Panc1 (cell line): Measurements from ENCODE around the gene CASP3. TPM values are rescaled to one million over a fixed set of nuclear protein-coding genes. Genes with fewer than 3 reads are reported as not detected.

Experiments used
- ATAC-seq: fragments of 200-7000 bp; cut with Tn5 transposase; 2 replicates; pipeline ENCODE4 v1.9.1; 2020; ENCODE audit warnings: mild to moderate bottlenecking, moderate library complexity
- BruUV-seq: library from RNA; stranded (reverse); fragments of 400-500 nt; replicated peaks from 2 replicates; lab custom pipeline; 2021; lab: Mats Ljungman, UMichigan
- CTCF ChIA-PET: fragments of 300-600 bp; sonication (Branson Sonifier 250); formaldehyde crosslinking; loops from one replicate; lab custom pipeline; 2022; ENCODE audit warnings: antibody characterized with exemption; lab: Charles Lee
- POLR2A ChIA-PET: fragments of 300-600 bp; sonication (Branson Sonifier 250); formaldehyde crosslinking; loops from one replicate; lab custom pipeline; 2022; ENCODE audit warnings: antibody characterized with exemption; lab: Charles Lee
- DNase-seq: peaks from one replicate; pipeline ENCODE4 v3.0.0-alpha.2; 2010; ENCODE audit warnings: low read depth, low spot score
- H3K27ac ChIP-seq: 2 replicates; pipeline ENCODE4 v1.5.1; 2011; ENCODE audit warnings: mild to moderate bottlenecking, low read length, inconsistent platforms
- H3K27me3 ChIP-seq: fragments of 200-500 bp; sonication (Bioruptor generic); 2 replicates; pipeline ENCODE4 v1.6.0; 2014; ENCODE audit warnings: low read length, inconsistent platforms; ENCODE audit not compliant: control insufficient read depth, insufficient read depth
- H3K36me3 ChIP-seq: fragments of 200-500 bp; sonication (Bioruptor generic); 2 replicates; pipeline ENCODE4 v1.5.1; 2014; ENCODE audit warnings: inconsistent platforms, mild to moderate bottlenecking, low read length, moderate library complexity; ENCODE audit not compliant: control insufficient read depth, insufficient read depth
- H3K4me1 ChIP-seq: 2 replicates; pipeline ENCODE4 v1.5.1; 2011; ENCODE audit warnings: inconsistent platforms, mild to moderate bottlenecking, low read length, moderate library complexity; ENCODE audit not compliant: control insufficient read depth, insufficient read depth
- H3K4me3 ChIP-seq, 2 experiments: 2 replicates each; pipeline ENCODE4 v1.5.1; 2011 to 2012; ENCODE audit warnings: low read depth in 2 of 2, low read length in 2 of 2, mild to moderate bottlenecking in 2 of 2, inconsistent platforms in 1 of 2, moderate library complexity in 1 of 2
- H3K9me3 ChIP-seq: fragments of 200-500 bp; sonication (Bioruptor generic); 2 replicates; pipeline ENCODE4 v1.5.1; 2014; ENCODE audit warnings: low read depth, mild to moderate bottlenecking, inconsistent platforms, low read length, moderate library complexity; ENCODE audit not compliant: control insufficient read depth, insufficient read depth
- POLR2AphosphoS5 ChIP-seq: IDR thresholded peaks from 2 replicates; pipeline ENCODE4 v1.6.1; 2012; ENCODE audit warnings: mild to moderate bottlenecking, low read depth, low read length, moderate library complexity
- SIN3A ChIP-seq: IDR thresholded peaks from 2 replicates; pipeline ENCODE4 v1.6.1; 2012; ENCODE audit warnings: low read depth, mild to moderate bottlenecking, low read length, moderate library complexity, borderline replicate concordance; ENCODE audit not compliant: insufficient read depth
- TCF7L2 ChIP-seq: IDR thresholded peaks from 2 replicates; pipeline ENCODE4 v1.6.1; 2011; ENCODE audit warnings: mild to moderate bottlenecking, low read depth, low read length, inconsistent platforms
- in situ Hi-C: cut with HindIII; loops from 2 replicates; pipeline ENCODE4 v1.10.0; 2016; ENCODE audit warnings: low sequenced_read_pairs, low pct_unique_long_range_greater_than_20kb
- intact Hi-C: fragments of 100-400 bp; cut with micrococcal nuclease; formaldehyde crosslinking; loops from one replicate; pipeline ENCODE4 v1.10.0; 2022; ENCODE audit not compliant: unreplicated experiment
- total RNA-seq: library from RNA; stranded (reverse); gene quantifications from one replicate; pipeline ENCODE4 v1.2.1, GENCODE V29; 2021; ENCODE audit not compliant: unreplicated experiment
- TF ChIP-seq, protein P1 (sequence below), 2 experiments: IDR thresholded peaks; 2 replicates each; pipeline ENCODE4 v1.6.1; 2011 to 2012; ENCODE audit warnings: low read depth in 2 of 2, control low read depth in 1 of 2, low read length in 1 of 2, mild to moderate bottlenecking in 1 of 2, moderate library complexity in 1 of 2; ENCODE audit not compliant: insufficient read depth in 1 of 2
- TF ChIP-seq, protein P2 (sequence below): fragments of 450-650 bp; IDR thresholded peaks from 2 replicates; pipeline ENCODE4 v1.5.1; 2017; ENCODE audit warnings: mild to moderate bottlenecking

Gene CASP3
- total RNA-seq, 1 experiment from 2014 or later: 24.3 TPM

DNA sequence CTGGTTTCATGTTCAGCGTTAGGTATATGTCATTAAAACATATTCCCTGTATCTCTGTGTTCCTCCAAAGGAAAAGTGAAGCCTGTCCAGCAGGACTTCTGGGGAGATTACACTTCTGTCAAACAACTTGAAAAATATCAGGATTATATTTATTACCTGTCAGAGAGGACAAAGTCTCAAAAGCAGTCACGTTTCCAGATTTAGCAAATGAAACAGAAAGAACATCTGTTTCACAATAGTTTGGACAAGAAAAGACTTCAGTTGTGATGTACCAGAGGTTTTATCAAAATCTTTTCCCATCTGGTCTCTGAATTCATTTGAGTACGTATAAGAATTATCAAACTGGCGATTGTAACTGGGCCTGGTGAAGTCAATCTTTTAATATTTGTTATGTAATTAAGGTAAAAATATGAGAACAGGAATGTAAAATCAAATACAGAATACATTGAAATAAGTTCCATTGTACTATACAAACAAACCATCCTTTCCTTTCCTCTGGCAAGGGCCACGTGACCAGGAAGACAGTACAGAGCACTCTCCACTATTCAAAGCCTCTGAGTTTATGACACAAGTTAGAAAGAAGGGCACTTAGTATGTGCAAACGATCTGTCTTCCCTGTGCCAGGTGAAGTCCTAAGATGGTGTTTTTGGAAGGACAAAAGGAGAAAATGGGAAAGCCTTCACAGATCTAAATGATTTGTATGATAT lies 3.2 kb downstream of the CASP3 start:
- no peak for DNase-seq
- ChIA-PET POLR2A (no interaction called here), CTCF (no interaction called here)
- intact Hi-C loops: no loop called here
- no peak overlapping the region for H3K4me3 ChIP-seq
- in situ Hi-C loops: no loop called here
- no TSS peak for BruUV-seq
- H3K9me3 ChIP-seq: no peaks in the 10 kb centered on the region
- H3K27me3 ChIP-seq: no peaks in the 10 kb centered on the region
- H3K27ac ChIP-seq: no peak overlapping the region
- TF ChIP-seq, protein P1, sequence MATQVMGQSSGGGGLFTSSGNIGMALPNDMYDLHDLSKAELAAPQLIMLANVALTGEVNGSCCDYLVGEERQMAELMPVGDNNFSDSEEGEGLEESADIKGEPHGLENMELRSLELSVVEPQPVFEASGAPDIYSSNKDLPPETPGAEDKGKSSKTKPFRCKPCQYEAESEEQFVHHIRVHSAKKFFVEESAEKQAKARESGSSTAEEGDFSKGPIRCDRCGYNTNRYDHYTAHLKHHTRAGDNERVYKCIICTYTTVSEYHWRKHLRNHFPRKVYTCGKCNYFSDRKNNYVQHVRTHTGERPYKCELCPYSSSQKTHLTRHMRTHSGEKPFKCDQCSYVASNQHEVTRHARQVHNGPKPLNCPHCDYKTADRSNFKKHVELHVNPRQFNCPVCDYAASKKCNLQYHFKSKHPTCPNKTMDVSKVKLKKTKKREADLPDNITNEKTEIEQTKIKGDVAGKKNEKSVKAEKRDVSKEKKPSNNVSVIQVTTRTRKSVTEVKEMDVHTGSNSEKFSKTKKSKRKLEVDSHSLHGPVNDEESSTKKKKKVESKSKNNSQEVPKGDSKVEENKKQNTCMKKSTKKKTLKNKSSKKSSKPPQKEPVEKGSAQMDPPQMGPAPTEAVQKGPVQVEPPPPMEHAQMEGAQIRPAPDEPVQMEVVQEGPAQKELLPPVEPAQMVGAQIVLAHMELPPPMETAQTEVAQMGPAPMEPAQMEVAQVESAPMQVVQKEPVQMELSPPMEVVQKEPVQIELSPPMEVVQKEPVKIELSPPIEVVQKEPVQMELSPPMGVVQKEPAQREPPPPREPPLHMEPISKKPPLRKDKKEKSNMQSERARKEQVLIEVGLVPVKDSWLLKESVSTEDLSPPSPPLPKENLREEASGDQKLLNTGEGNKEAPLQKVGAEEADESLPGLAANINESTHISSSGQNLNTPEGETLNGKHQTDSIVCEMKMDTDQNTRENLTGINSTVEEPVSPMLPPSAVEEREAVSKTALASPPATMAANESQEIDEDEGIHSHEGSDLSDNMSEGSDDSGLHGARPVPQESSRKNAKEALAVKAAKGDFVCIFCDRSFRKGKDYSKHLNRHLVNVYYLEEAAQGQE (IDR thresholded peaks at IDR 0.05; ENCODE audit: insufficient read depth in 1 of 2, low read depth in 2 of 2, low read length in 1 of 2): no peak
- TF ChIP-seq SIN3A: no peak
- H3K36me3 ChIP-seq: no peaks in the 10 kb centered on the region; the same call in 1 of the 2 replicates
- no peak for ATAC-seq
- H3K4me1 ChIP-seq: peaks cover 12% of the 10 kb centered on the region

DNA sequence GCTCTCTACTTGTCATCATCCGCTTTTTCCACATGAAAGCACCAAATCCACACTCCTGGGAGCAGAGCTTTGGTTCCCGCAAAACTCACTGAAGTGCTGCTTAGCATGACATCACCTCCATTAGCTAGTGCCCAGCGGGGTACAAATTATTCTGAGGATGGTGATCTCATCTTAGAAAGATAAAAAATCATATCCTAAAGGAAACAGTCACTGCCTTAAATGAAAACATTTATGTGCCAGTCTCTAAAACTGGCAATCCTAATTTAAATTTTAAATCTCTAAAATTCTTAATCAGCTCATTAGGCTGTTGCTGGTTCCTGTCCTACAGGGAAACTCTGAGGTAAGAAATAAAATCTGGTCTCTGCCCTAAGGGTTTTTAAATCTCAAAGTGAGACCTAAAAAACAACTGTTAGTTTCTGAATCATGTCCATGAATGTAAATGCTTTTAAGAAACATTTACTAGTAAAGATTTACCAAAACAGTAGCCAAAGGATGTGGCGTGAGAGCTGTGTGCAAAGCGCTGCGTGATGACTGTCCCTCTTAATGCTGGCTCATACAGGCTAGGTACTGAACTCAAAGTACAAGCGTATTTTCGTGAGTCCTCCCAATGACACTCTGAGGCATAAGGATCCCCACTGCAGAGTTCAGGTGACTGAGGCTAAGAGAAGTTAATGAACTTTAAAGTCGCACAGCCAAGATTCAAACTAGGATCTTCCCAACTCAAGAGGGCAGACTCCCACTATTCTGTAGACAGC lies 4.5 kb downstream of the CASP3 start:
- in situ Hi-C loops: no loop called here
- POLR2A ChIA-PET: no interaction called here
- H3K27ac ChIP-seq: no peak overlapping the region
- TF ChIP-seq POLR2AphosphoS5 (no peak), TCF7L2 (no peak), SIN3A (no peak)
- TF ChIP-seq, protein P2, sequence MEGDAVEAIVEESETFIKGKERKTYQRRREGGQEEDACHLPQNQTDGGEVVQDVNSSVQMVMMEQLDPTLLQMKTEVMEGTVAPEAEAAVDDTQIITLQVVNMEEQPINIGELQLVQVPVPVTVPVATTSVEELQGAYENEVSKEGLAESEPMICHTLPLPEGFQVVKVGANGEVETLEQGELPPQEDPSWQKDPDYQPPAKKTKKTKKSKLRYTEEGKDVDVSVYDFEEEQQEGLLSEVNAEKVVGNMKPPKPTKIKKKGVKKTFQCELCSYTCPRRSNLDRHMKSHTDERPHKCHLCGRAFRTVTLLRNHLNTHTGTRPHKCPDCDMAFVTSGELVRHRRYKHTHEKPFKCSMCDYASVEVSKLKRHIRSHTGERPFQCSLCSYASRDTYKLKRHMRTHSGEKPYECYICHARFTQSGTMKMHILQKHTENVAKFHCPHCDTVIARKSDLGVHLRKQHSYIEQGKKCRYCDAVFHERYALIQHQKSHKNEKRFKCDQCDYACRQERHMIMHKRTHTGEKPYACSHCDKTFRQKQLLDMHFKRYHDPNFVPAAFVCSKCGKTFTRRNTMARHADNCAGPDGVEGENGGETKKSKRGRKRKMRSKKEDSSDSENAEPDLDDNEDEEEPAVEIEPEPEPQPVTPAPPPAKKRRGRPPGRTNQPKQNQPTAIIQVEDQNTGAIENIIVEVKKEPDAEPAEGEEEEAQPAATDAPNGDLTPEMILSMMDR: no peak
- TF ChIP-seq, protein P1 (IDR thresholded peaks at IDR 0.05; ENCODE audit: insufficient read depth in 1 of 2, low read depth in 2 of 2, low read length in 1 of 2): no peak
- DNase-seq (no peak), ATAC-seq (no peak)
- no TSS peak for BruUV-seq
- H3K36me3 ChIP-seq: no peaks in the 10 kb centered on the region; the same call in 1 of the 2 replicates
- CTCF ChIA-PET: no interaction called here
- peaks cover 7% of the 10 kb centered on the region for H3K4me1 ChIP-seq
- no peak overlapping the region for H3K4me3 ChIP-seq
- no peaks in the 10 kb centered on the region for H3K9me3 ChIP-seq
- H3K27me3 ChIP-seq: no peaks in the 10 kb centered on the region
- intact Hi-C loops: no loop called here
